Measurements from ENCODE around the gene FLT3.

DNA sequence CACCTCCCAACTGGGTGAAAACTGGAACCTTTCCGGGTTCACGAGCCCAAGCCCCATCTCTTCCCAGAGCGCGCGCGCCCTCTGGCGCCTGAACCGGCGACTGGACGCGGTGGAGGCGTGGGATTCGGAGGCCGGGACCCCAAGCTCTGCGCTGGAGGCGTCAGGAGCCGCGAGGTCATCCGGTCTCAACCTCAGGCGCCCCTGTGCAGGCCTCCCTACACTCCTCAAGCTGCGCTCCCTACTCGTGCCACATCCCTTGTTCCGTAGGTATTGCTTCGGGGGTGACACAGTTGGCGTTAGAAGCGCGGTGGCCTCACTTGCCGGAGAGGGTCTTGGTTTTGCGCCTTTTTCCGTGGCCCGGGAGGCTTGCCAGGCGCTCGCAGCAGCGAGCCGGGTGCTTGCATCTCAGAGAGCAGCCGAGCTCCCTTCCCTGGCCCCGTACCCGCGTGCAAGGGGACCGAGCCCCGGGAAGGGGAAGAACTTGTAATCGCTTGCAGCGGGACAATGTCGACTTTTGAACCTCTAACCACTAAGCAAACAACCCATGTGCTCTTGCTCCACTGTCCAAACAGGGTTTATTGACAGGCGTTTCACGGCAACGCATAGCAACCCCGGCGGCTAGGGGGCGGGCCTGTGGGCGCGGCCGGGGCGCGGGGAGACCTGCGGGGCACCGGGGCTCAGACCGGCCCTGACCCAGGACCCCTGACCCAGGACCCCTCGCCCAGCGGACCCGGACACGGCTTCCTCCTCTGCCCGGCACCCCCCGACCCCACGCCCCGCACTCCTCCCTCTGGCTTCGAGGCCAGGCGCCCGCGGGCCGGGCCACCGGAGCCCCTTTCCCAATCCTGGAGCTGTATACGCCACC, 139.8 kb downstream of the FLT3 start:
- TF ChIP-seq, protein P1, sequence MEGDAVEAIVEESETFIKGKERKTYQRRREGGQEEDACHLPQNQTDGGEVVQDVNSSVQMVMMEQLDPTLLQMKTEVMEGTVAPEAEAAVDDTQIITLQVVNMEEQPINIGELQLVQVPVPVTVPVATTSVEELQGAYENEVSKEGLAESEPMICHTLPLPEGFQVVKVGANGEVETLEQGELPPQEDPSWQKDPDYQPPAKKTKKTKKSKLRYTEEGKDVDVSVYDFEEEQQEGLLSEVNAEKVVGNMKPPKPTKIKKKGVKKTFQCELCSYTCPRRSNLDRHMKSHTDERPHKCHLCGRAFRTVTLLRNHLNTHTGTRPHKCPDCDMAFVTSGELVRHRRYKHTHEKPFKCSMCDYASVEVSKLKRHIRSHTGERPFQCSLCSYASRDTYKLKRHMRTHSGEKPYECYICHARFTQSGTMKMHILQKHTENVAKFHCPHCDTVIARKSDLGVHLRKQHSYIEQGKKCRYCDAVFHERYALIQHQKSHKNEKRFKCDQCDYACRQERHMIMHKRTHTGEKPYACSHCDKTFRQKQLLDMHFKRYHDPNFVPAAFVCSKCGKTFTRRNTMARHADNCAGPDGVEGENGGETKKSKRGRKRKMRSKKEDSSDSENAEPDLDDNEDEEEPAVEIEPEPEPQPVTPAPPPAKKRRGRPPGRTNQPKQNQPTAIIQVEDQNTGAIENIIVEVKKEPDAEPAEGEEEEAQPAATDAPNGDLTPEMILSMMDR (IDR thresholded peaks at IDR 0.05): peak; percentile 45 to 81 (median 59)
- peak; percentile 87 for TF ChIP-seq POLR2A (IDR thresholded peaks at IDR 0.05)
- peak; percentile 47 to 93 (median 89) for TF ChIP-seq POLR2AphosphoS5 (IDR thresholded peaks at IDR 0.05)
